ENCODE data around the gene PSMB8.

DNA sequence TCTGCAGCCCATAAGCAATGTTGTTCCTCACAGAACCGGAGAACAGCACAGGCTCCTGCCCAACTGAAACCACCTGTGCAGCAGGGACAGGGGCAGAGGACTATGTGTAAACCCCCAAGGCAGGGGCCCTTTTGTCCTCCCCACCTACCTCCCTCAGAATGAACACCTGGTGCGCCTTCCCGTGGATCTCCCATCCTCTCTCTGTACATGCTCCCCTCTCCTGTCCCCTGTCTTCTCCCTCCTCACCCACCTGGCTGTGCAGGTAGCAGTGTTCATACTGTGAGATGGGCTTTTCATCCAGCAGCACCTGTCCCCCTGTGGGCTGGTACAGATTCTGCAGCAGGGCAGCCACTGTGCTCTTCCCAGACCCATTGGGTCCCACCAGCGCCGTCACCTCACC, 13.8 kb downstream of the PSMB8 start:
- TF ChIP-seq POLR2AphosphoS5 (IDR thresholded peaks at IDR 0.05; ENCODE audit: low read depth) = no peak
- TF ChIP-seq, protein P1, sequence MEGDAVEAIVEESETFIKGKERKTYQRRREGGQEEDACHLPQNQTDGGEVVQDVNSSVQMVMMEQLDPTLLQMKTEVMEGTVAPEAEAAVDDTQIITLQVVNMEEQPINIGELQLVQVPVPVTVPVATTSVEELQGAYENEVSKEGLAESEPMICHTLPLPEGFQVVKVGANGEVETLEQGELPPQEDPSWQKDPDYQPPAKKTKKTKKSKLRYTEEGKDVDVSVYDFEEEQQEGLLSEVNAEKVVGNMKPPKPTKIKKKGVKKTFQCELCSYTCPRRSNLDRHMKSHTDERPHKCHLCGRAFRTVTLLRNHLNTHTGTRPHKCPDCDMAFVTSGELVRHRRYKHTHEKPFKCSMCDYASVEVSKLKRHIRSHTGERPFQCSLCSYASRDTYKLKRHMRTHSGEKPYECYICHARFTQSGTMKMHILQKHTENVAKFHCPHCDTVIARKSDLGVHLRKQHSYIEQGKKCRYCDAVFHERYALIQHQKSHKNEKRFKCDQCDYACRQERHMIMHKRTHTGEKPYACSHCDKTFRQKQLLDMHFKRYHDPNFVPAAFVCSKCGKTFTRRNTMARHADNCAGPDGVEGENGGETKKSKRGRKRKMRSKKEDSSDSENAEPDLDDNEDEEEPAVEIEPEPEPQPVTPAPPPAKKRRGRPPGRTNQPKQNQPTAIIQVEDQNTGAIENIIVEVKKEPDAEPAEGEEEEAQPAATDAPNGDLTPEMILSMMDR (IDR thresholded peaks at IDR 0.05; ENCODE audit: insufficient read depth, low read length) = no peak
- TF ChIP-seq, protein P2, sequence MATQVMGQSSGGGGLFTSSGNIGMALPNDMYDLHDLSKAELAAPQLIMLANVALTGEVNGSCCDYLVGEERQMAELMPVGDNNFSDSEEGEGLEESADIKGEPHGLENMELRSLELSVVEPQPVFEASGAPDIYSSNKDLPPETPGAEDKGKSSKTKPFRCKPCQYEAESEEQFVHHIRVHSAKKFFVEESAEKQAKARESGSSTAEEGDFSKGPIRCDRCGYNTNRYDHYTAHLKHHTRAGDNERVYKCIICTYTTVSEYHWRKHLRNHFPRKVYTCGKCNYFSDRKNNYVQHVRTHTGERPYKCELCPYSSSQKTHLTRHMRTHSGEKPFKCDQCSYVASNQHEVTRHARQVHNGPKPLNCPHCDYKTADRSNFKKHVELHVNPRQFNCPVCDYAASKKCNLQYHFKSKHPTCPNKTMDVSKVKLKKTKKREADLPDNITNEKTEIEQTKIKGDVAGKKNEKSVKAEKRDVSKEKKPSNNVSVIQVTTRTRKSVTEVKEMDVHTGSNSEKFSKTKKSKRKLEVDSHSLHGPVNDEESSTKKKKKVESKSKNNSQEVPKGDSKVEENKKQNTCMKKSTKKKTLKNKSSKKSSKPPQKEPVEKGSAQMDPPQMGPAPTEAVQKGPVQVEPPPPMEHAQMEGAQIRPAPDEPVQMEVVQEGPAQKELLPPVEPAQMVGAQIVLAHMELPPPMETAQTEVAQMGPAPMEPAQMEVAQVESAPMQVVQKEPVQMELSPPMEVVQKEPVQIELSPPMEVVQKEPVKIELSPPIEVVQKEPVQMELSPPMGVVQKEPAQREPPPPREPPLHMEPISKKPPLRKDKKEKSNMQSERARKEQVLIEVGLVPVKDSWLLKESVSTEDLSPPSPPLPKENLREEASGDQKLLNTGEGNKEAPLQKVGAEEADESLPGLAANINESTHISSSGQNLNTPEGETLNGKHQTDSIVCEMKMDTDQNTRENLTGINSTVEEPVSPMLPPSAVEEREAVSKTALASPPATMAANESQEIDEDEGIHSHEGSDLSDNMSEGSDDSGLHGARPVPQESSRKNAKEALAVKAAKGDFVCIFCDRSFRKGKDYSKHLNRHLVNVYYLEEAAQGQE (IDR thresholded peaks at IDR 0.05; ENCODE audit: insufficient replicate concordance, low read depth) = no peak

Data from HL-60 (cell line).